ENCODE results near the gene HAL.

DNA sequence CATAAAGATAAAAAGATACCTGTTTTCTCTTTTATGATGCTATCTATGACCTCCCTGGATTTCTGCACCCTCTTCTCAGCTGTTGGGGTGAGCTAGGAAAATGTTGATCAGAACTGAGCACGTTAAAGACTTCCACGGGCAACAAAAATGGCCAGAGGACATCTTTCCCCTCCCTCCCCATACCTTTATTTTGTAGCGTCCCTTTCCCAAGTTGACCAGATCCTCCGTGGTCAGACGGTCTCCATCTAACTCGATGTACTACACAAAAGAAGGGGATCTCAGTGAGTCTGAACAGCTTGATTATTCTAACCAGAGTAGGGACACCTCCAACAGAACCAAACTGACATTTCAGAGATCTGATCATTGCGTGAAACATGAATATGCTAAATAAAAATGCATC is 2.2 kb downstream of the HAL start:
- TF ChIP-seq, protein P1, sequence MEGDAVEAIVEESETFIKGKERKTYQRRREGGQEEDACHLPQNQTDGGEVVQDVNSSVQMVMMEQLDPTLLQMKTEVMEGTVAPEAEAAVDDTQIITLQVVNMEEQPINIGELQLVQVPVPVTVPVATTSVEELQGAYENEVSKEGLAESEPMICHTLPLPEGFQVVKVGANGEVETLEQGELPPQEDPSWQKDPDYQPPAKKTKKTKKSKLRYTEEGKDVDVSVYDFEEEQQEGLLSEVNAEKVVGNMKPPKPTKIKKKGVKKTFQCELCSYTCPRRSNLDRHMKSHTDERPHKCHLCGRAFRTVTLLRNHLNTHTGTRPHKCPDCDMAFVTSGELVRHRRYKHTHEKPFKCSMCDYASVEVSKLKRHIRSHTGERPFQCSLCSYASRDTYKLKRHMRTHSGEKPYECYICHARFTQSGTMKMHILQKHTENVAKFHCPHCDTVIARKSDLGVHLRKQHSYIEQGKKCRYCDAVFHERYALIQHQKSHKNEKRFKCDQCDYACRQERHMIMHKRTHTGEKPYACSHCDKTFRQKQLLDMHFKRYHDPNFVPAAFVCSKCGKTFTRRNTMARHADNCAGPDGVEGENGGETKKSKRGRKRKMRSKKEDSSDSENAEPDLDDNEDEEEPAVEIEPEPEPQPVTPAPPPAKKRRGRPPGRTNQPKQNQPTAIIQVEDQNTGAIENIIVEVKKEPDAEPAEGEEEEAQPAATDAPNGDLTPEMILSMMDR (conservative IDR thresholded peaks at IDR 0.05; ENCODE audit: low read depth, low read length) = no peak
- no peak for TF ChIP-seq EZH2 (IDR thresholded peaks at IDR 0.05; ENCODE audit: low read length, unreplicated experiment)
- no peak for TF ChIP-seq EZH2phosphoT487 (IDR thresholded peaks at IDR 0.05; ENCODE audit: borderline replicate concordance, low read length)

Measured in PC-3 (cell line).